ENCODE results near the gene DPH6.

DNA sequence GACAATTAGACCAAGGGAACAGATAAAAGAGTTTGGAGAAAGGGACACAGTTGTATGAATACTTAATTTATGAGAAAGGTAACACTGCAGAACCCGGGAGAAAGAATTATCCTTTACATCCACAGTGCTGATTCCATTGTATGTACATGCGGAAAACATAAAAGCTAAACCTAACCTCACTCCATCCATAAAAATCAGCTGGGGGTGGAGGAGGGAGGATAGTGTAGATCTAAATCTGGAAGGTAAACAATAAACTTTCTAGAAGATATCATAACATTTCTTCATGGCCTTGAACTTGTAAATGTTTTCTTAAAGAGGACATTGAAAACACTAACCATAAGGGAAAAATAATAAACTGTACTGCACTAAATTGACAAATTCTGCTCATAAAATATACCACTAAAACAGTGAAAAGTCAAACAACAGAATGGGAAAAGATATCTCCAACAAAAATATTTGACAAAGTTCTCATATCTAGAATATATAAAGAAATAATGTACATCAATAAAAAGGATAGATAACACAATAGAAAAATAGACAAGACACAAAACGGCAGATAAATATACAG, 220.5 kb downstream of the DPH6 start:
- TF ChIP-seq, protein P1, sequence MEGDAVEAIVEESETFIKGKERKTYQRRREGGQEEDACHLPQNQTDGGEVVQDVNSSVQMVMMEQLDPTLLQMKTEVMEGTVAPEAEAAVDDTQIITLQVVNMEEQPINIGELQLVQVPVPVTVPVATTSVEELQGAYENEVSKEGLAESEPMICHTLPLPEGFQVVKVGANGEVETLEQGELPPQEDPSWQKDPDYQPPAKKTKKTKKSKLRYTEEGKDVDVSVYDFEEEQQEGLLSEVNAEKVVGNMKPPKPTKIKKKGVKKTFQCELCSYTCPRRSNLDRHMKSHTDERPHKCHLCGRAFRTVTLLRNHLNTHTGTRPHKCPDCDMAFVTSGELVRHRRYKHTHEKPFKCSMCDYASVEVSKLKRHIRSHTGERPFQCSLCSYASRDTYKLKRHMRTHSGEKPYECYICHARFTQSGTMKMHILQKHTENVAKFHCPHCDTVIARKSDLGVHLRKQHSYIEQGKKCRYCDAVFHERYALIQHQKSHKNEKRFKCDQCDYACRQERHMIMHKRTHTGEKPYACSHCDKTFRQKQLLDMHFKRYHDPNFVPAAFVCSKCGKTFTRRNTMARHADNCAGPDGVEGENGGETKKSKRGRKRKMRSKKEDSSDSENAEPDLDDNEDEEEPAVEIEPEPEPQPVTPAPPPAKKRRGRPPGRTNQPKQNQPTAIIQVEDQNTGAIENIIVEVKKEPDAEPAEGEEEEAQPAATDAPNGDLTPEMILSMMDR (IDR thresholded peaks at IDR 0.05; ENCODE audit: insufficient read depth, low read length, poor library complexity, severe bottlenecking): no peak
- no peak for TF ChIP-seq EZH2phosphoT487 (conservative IDR thresholded peaks at IDR 0.05; ENCODE audit: low read length)
